ENCODE results near the gene RAPGEF6.

Gene RAPGEF6

DNA sequence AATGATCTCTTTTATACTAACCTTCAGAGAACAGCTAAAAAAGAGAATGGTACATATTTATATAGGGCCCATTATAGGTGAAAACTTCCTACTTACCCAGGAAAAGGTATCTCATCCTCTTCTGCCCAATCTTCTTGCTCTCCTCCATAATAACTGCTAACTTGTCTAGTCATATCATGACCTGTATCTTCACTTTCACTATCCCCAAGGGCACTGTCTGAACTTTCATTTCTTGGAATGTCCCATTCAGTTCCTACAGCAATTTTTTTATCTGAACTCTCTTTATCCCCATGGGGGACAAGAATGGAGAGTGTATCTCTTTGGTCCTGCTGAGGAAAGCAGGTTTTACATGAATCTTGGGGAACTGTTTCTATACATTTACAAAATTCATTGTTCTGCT is 36.4 kb upstream of the RAPGEF6 start:
- ChIA-PET POLR2A (no interaction called here), CTCF (no interaction called here)
- H3K4me3 ChIP-seq (ENCODE audit: low read depth, low read length): no peak overlapping the region

DNA sequence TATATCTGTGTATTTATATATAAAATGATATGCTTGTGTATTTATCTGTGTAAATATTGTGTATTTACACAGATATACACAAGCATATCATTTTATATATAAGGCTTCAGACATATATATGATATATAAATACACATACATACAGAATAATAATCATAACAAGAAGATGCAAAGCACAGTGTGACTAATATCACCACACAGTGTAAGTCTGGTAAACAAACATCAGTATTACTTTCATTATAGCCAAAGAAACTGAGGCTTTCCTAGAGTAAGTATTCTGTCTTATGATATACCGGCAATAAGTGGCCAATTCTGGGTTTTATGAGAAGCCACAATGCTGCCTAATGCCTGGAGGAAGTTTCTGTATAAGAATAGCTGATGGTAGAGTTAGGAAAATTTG is 29.9 kb upstream of the RAPGEF6 start:
- Histone ChIP-seq H3K4me1 (ENCODE audit: control insufficient read depth, insufficient read depth, low read length) (no peaks in the 10 kb centered on the region), H3K4me3 (ENCODE audit: low read depth, low read length) (no peak overlapping the region), H3K36me3 (ENCODE audit: control insufficient read depth in 2 of 2, insufficient read depth in 1 of 2, low read length in 2 of 2) (peaks cover 17 to 55% of the 10 kb centered on the region in 2 experiments; a peak in 2 of 3 replicates), H3K27ac (ENCODE audit: extremely low read depth, low read depth, low read length) (no peak overlapping the region), H3K9me3 (ENCODE audit: control insufficient read depth, insufficient read depth, low read depth, low read length) (no peaks in the 10 kb centered on the region)
- ChIA-PET POLR2A (interaction anchor here (0.6 kb wide), 1 partner anchor 17 kb away, joined by 3 read pairs; no protein-coding TSS in a partner anchor), CTCF (no interaction called here)
- TF ChIP-seq, protein P1, sequence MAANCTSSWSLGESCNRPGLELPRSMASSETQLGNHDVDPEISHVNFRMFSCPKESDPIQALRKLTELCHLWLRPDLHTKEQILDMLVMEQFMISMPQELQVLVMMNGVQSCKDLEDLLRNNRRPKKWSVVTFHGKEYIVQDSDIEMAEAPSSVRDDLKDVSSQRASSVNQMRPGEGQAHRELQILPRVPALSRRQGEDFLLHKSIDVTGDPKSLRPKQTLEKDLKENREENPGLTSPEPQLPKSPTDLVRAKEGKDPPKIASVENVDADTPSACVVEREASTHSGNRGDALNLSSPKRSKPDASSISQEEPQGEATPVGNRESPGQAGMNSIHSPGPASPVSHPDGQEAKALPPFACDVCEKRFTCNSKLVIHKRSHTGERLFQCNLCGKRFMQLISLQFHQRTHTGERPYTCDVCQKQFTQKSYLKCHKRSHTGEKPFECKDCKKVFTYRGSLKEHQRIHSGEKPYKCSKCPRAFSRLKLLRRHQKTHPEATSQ (tag by site-specific recombination; IDR thresholded peaks at IDR 0.05): no peak
- TF ChIP-seq ZNF585B (tag by site-specific recombination; IDR thresholded peaks at IDR 0.05): no peak
- TF ChIP-seq GLI2 (tag by site-specific recombination; IDR thresholded peaks at IDR 0.05; ENCODE audit: borderline replicate concordance, low read depth): no peak
- TF ChIP-seq, protein P2, sequence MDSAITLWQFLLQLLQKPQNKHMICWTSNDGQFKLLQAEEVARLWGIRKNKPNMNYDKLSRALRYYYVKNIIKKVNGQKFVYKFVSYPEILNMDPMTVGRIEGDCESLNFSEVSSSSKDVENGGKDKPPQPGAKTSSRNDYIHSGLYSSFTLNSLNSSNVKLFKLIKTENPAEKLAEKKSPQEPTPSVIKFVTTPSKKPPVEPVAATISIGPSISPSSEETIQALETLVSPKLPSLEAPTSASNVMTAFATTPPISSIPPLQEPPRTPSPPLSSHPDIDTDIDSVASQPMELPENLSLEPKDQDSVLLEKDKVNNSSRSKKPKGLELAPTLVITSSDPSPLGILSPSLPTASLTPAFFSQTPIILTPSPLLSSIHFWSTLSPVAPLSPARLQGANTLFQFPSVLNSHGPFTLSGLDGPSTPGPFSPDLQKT (IDR thresholded peaks at IDR 0.05; ENCODE audit: borderline replicate concordance, low read depth, low read length): no peak
- no peak for TF ChIP-seq ZBTB21 (tag by site-specific recombination; IDR thresholded peaks at IDR 0.05)
- TF ChIP-seq ZNF529 (tag by site-specific recombination; IDR thresholded peaks at IDR 0.05; ENCODE audit: insufficient replicate concordance): no peak
- TF ChIP-seq, protein P3, sequence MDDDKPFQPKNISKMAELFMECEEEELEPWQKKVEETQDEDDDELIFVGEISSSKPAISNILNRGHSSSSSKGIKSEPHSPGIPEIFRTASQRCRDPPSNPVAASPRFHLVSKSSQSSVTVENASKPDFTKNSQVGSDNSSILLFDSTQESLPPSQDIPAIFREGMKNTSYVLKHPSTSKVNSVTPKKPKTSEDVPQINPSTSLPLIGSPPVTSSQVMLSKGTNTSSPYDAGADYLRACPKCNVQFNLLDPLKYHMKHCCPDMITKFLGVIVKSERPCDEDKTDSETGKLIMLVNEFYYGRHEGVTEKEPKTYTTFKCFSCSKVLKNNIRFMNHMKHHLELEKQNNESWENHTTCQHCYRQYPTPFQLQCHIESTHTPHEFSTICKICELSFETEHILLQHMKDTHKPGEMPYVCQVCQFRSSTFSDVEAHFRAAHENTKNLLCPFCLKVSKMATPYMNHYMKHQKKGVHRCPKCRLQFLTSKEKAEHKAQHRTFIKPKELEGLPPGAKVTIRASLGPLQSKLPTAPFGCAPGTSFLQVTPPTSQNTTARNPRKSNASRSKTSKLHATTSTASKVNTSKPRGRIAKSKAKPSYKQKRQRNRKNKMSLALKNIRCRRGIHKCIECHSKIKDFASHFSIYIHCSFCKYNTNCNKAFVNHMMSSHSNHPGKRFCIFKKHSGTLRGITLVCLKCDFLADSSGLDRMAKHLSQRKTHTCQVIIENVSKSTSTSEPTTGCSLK (tag by site-specific recombination; IDR thresholded peaks at IDR 0.05): no peak
- TF ChIP-seq ZNF366 (tag by site-specific recombination; conservative IDR thresholded peaks at IDR 0.05): no peak
- no peak for TF ChIP-seq ZNF530 (tag by site-specific recombination; IDR thresholded peaks at IDR 0.05; ENCODE audit: low read depth)
- TF ChIP-seq, protein P4, sequence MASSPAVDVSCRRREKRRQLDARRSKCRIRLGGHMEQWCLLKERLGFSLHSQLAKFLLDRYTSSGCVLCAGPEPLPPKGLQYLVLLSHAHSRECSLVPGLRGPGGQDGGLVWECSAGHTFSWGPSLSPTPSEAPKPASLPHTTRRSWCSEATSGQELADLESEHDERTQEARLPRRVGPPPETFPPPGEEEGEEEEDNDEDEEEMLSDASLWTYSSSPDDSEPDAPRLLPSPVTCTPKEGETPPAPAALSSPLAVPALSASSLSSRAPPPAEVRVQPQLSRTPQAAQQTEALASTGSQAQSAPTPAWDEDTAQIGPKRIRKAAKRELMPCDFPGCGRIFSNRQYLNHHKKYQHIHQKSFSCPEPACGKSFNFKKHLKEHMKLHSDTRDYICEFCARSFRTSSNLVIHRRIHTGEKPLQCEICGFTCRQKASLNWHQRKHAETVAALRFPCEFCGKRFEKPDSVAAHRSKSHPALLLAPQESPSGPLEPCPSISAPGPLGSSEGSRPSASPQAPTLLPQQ (tag by site-specific recombination; IDR thresholded peaks at IDR 0.05): no peak
- TF ChIP-seq SP3 (tag by site-specific recombination; IDR thresholded peaks at IDR 0.05): no peak
- TF ChIP-seq ZNF548 (tag by site-specific recombination; IDR thresholded peaks at IDR 0.05): no peak
- no peak for TF ChIP-seq ZNF112 (tag by site-specific recombination; IDR thresholded peaks at IDR 0.05)
- TF ChIP-seq KLF16 (tag by site-specific recombination; IDR thresholded peaks at IDR 0.05): no peak

More for the DNA sequence above, 36.4 kb upstream of the RAPGEF6 start:
- Histone ChIP-seq H3K9me3 (ENCODE audit: control insufficient read depth, insufficient read depth, low read depth, low read length) (no peaks in the 10 kb centered on the region), H3K27ac (ENCODE audit: extremely low read depth, low read depth, low read length) (no peak overlapping the region), H3K36me3 (ENCODE audit: control insufficient read depth in 2 of 2, insufficient read depth in 1 of 2, low read length in 2 of 2) (peaks cover 12 to 71% of the 10 kb centered on the region in 2 experiments), H3K4me1 (ENCODE audit: control insufficient read depth, insufficient read depth, low read length) (no peaks in the 10 kb centered on the region)
- TF ChIP-seq PRDM1 (tag by site-specific recombination; IDR thresholded peaks at IDR 0.05): peak; percentile 76
- no peak for TF ChIP-seq ZNF184 (tag by site-specific recombination; IDR thresholded peaks at IDR 0.05)

DNA sequence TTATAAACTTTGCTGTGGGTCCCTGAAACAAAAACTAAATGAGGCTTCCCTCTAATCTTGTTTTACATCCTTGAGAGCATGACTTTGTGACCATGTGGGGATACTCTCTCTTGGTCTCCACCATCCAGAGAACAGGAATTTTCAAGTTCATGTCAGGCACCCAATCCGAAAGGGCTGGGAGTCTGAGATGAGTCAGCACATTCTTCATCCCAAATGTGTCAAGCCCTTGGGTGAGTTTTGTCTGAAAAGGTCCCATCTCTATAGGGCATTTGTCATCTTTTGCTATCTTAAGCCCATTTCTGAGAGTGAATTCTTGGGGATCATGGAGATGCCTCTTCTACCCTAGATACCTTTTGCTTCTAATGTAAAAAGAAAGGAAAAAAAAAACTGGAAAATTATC is 26.9 kb upstream of the RAPGEF6 start:
- Histone ChIP-seq H3K36me3 (ENCODE audit: control insufficient read depth in 2 of 2, insufficient read depth in 1 of 2, low read length in 2 of 2) (peaks cover 8 to 50% of the 10 kb centered on the region in 2 experiments; a peak in 2 of 3 replicates), H3K9me3 (ENCODE audit: control insufficient read depth, insufficient read depth, low read depth, low read length) (no peaks in the 10 kb centered on the region), H3K4me3 (ENCODE audit: low read depth, low read length) (no peak overlapping the region), H3K27ac (ENCODE audit: extremely low read depth, low read depth, low read length) (no peak overlapping the region), H3K4me1 (ENCODE audit: control insufficient read depth, insufficient read depth, low read length) (no peaks in the 10 kb centered on the region)
- ChIA-PET POLR2A (no interaction called here), CTCF (no interaction called here)
- no peak for TF ChIP-seq ZNF843 (tag by site-specific recombination; IDR thresholded peaks at IDR 0.05)
- no peak for TF ChIP-seq ZFHX2 (tag by site-specific recombination; conservative IDR thresholded peaks at IDR 0.05)
- no peak for TF ChIP-seq ZNF354C (tag by site-specific recombination; IDR thresholded peaks at IDR 0.05; ENCODE audit: borderline replicate concordance, low read depth)
- TF ChIP-seq ZNF155 (tag by site-specific recombination; IDR thresholded peaks at IDR 0.05): no peak
- TF ChIP-seq SETDB1 (IDR thresholded peaks at IDR 0.05; ENCODE audit: insufficient read length, low read length): no peak
- no peak for TF ChIP-seq ZNF791 (tag by site-specific recombination; IDR thresholded peaks at IDR 0.05)
- TF ChIP-seq, protein P5, sequence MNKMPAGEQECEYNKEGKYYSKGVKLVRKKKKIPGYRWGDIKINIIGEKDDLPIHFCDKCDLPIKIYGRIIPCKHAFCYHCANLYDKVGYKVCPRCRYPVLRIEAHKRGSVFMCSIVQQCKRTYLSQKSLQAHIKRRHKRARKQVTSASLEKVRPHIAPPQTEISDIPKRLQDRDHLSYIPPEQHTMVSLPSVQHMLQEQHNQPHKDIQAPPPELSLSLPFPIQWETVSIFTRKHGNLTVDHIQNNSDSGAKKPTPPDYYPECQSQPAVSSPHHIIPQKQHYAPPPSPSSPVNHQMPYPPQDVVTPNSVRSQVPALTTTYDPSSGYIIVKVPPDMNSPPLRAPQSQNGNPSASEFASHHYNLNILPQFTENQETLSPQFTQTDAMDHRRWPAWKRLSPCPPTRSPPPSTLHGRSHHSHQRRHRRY (tag by site-specific recombination; IDR thresholded peaks at IDR 0.05): no peak
- TF ChIP-seq ZNF548 (tag by site-specific recombination; IDR thresholded peaks at IDR 0.05): no peak

All from HEK293 (cell line).